ENCODE data around the gene RAD1.

The RAD1 gene

DNA sequence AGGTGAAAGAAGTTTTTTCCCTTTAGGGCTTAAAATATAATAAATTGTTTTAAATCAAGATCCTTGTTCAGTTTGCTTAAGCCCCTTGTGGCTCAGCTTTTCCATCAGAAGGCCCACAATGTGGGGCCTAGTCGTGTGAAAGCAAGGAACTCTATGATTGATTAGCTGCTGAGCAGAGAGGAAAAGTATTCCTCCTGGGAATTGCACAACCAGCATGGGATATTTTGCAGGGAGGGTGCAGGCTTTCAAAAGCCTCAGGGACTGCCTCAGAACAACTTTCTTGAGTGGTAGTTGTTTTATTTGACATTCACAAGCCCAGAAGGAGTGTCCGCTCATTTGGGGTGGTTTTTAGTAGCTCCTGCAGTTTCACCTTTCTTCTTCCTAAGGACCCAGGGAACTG lies 56.5 kb downstream of the RAD1 start:
- no peak for DNase-seq

DNA sequence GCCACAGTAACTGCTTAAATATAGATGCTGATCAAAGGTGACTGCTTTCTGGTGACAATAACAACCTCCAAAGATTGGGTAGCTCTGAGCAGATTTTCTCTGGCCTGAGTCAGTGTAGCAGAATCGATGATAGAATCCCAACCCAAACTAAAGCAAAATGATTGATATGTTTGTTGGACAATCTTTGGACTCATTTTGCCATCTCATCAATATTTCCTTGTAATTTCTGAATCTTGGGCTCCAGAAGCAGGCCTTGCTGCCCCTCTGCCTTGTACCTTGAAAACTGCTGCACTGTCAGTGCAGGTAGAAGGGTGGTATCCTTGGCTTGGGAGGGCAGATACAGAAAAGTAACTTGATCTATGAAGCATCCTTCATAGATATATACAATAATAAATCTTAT lies 57.4 kb downstream of the RAD1 start:
- DNase-seq: no peak

DNA sequence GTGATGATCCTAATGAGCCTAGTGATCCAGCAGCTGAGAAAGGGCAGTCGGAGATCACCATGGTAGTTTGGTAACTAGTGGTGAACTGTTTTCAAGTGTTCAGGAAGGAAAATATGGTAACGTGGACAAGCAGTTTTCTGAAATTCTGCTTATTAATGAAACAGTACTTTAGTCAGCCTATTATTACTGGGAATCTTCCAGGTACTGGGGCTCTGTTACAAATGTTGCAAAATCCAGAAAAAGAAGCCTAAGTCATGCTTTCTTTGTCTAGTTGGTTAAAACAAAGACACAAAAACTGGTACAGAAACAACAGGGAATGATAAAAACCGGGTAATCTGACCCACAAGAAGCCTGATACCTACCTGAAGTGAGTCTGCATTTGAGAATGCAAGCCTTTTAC lies 58.1 kb downstream of the RAD1 start:
- DNase-seq: no peak
